Hematopoietic multipotent progenitor cell treated with erythropoietin and hydrocortisone succinate and interleukin-3 and kit ligand, for 8 days (in vitro differentiated cells): Measurements from ENCODE around the gene OSBP.
"Not testable (repeated sequence)": the region's sequence is repeated elsewhere in the genome, so short reads cannot be mapped to it uniquely, and the experiment has no call there.

Experiments used
- DNase-seq: peaks from one replicate; pipeline ENCODE4 v3.0.0-alpha.2; 2015

OSBP gene

DNA sequence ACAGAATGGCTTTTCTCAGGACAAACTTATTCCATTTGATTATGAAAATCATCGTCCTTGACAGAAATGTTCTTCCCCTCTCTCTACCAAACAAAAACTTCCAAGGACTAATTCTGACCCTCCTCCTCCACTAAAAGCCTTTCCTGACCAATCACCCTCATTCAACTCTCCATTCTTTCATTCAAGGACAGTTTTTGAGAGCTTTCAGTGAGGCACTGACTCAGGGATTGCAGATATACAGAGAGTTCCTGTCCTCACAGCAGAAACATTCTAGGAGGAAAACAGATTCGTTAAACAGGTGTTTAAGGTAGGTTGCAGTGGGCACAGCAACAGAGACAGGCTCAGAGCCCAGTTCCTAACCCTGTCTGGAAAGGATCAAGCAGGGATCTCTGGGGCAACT lies 62.7 kb downstream of the OSBP start:
- DNase-seq: no peak

DNA sequence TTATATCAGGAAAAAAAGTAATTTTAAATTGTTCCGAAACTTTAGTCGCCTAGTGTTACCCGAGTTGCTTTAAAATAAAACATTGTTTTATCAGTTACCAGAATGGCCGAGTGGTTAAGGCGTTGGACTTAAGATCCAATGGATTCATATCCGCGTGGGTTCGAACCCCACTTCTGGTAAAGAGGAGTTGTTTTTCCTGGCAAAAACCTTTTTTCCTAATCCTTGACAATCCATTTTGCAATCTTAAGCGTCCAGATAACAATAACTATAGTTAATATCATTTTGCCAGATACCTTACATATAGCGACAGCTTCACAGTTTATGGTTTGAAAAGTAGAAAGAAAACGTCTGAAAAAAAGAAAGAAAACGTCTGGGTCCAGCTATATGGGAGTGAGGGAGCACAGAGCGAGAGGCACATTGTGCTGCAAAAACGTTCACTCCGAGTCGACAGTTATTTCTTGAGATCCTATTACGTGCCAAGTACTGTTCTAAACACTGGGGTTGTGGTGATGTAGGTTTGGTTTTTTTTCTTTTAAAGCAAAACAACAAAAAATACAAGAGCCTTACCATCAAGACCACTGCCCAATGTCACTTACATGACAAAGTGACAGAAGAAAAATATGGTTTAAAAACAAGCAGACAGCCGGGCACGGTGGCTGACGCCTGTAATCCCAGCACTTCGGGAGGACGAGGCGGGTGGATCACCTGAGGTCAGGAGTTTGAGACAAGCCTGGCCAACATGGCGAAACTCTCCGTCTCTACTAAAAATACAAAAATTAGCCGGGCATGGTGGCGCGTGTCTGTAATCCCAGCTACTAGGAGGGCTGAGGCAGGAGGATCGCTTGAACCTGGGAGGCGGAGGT lies 63.7 kb downstream of the OSBP start:
- DNase-seq: peak; percentile 87

DNA sequence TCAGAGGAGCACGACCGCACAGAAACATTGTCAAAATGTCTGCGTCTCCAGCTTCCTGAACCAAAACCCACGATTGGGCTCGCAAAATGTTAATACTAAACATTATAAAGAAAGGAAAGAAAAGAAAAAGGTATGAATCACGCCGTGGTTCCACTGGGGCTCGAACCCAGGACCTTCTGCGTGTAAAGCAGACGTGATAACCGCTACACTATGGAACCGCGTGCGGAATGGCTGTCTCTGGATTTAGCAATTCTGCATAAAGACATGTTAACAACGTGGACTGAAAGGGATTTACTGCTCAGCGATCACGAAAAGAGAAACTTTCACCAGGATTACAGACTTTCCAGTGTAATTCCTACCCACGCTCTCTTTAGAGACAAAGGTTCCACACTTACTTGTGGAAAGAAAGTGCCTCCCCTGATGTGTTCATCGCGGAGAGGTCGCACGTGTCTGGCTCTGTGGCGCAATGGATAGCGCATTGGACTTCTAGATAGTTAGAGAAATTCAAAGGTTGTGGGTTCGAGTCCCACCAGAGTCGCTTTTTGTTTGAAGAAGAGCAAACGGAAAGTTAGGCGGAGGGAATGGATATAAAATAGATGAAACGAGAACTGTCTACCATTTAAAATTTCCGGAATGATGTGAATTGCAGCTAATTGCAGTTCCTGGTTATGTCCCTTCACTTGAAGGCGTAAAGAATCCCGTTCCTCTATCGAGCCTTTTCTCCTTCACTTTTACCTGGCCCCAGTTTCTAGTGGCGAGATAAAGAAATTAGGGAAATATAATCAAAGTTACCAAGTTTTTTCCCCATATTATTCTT lies 64.5 kb downstream of the OSBP start:
- peak; percentile 97 for DNase-seq

DNA sequence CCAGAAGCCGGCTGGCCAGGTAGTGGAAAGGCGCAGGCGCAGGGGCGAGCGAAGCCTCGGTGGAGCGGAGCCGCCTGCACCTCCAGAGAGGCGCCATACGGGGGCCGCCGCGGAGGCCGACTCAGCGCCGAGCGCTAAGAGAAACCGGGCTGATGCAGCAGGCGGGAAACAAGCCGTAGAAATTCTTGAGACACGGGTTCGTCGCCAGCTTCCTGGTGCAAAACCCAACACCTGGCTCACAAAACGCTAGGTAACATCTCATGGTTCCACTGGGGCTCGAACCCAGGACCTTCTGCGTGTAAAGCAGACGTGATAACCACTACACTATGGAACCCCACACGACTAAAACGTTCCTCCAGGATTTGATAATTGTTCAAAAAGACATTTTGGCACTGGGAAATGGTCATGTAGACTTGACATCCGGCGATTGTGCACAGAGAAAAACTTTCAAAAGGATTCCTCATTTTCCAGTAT lies 65.2 kb downstream of the OSBP start:
- DNase-seq: peak; percentile 97

DNA sequence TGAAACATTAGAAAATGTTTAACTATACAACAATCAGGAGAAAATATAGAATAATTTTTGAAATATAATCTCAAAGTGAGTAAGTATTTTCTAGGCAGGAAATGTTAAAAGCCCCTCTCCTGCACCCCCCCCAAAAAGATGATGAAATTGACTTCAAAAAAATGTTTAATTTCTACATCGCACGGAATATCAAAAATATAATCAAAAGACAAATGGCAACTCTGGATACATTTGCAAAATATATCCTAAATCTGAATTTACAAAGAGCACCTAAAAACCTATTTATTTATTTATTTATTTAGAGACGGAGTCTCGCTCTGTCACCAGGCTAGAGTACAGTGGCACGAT lies 67.3 kb downstream of the OSBP start:
- DNase-seq: no peak

DNA sequence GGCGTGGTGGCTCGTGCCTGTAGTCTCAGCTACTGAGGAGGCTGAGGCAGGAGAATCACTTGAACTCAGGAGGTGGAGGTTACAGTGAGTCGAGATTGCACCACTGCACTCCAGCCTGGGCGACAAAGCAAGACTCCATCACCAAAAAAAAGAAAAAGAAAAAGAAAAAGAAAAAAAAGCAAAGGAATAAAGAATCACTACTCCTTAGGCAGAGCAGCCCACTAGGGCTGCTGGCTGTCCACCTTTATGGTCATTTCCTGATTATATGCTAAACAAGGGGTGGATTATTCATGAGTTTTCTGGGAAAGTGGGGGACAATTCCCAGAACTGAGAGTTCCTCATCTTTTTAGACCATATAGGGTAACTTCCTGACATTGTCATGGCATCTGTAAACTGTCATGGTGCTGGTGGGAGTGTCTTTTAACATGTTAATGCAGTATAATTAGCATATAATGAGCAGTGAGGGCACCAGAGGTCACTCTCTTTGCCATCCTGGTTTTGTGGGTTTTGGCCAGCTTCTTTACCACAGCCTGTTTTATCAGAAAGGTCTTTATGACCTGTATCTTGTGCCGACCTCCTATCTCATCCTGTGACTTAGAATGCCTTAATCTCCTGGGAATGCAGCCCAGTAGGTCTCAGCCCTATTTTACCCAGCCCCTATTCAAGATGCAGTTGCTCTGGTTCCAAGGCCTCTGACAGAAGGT lies 67.8 kb downstream of the OSBP start:
- DNase-seq: peak; percentile 90

DNA sequence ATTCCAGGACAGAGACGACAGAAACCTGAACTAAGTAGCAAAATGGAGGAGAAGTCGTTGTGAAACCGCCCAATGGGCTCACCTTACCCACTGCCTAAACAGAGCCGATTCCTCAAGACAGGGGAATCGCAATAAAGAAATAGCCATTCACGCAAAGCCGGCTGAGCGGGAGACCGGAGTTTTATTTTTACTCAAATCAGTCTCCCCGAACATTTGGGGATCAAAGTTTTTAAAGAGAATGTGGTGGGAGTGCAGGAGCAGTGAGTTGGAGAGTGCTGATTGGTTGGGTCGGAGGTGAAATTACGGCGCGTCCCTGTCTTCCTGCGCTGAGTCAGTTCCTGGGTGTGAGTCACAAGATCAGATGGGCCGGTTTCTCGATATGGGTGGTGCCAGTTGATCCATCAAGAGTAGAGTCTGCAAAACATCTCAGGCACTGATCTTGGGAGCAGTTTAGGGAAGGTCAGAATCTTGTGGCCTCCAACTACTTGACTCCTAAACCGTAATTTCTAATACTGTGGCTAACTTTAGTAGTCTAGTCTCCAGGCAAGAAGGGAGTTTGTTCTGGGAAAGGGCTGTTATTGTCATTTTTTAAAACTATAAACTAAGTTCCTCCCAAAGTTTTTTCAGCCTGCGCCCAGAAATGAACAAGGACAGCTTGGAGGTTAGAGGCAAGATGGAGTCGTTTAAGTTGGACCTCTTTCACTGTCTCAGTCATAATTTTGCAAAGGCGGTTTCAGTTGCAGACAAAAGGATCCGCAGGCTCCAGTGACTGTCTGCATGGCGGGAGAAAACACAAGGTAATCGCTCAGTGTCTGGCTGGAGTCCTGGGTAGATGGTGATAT lies 70.2 kb downstream of the OSBP start:
- peak; percentile 69 for DNase-seq

DNA sequence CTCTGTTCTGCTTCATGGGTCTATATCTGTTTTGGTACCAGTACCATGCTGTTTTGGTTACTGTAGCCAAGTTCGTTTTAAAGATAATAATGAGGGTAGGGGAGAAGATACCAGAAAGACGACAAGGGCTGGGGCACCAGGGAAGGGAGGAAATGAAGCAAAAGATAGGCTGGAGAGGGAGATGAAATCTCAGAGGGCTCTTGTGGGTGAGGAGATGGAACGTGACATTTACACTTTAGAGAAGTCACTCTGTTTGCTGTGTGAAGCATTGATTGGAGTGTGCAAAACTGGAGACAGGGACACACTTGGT lies 70.8 kb downstream of the OSBP start:
- DNase-seq: no peak

DNA sequence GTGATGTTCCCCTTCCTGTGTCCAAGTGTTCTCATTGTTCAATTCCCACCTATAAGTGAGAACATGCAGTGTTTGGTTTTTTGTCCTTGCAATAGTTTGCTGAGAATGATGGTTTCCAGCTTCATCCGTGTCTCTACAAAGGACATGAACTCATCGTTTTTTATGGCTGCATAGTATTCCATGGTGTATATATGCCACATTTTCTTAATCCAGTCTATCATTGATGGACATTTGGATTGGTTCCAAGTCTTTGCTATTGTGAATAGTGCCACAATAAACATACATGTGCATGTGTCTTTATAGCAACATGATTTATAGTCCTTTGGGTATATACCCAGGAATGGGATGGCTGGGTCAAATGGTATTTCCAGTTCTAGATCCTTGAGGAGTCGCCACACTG lies 71.9 kb downstream of the OSBP start:
- not testable (repeated sequence) for DNase-seq

DNA sequence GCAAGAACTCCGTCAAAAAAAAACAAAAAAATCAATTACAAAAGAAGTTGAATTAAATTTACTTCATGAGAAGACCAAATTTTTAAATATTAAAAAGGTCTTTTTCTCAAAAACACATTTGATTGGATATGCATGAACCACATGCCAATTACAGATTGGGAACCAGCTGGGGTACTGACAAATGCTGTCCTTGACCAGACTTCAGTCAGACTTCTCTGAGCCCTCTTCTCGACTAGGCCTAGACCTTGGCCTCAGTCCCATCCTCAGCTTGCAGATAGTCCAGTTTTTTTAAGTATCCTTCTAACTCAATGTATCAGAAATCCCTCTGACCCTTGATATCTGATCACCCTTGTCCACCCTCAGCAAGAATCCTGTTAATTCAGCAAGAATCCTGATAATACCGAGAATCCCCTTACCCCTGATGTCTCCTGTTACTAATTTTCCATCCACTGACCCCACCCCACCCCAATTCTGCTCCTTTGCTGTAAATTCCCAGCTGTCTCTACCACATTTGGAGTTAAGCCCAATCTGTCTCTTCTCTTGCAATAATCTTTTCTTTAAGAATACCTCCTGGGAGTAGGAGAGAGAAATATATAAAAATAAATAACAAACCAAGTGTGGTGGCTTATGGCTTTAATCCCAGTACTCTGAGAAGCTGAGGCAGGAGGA lies 73.3 kb downstream of the OSBP start:
- no peak for DNase-seq

DNA sequence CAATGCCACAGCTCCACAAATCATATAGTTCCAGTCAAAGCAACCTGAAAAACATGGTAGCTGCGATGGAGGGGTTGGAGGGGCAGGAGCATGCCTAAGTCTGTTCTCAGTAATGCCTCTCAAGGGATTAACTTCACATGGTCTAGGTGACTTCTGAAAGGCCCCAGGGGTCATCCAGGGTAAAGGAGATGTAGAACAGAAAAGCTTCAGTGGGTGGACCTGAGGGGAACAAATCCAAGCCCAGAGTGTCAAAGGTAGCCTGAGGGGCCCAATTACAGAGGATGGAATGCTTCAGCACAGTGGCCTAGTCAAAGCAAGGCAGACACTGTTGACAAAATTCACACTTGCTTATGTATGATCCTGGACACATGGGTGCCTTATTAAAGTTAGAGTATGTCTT lies 80.9 kb downstream of the OSBP start:
- DNase-seq: no peak

DNA sequence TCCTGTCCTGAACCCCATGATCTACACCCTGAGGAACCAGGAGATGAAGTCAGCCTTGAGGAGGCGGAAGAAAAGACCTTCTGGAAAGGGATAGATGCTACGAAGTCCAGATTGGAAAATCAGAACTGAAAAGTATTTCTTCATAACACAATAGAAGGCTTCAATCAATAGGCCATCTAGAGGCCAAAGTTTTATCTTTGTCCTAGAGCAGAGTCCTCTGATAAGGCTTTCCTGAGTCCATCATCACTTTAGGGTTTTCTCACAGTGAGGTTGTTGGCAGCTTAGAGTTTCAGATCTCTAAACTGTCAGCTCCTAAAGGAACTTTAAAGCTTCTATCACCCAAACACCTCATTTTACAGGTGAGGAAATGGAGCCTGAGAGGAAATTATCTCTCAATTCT lies 83.0 kb downstream of the OSBP start:
- DNase-seq: no peak

DNA sequence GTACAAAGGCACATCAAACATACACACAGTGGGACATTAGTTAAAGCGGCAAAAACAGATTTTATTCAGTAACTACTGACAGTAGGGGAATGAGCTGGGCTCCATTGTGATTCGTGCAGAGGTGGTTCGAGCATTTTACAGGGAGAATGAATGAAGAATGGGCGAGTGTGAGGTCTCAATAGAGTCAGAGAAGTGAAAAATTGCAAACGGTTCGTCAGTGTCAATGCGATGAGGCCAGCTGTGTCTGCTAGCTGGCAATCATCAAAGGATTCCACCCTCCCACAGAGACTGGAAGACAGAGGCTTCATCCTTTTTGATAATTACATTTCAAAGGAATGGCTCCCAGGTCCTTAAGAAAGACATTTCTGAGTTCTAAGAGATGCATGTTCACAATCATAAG lies 86.9 kb downstream of the OSBP start:
- DNase-seq: no peak
